Measurements from ENCODE around the gene RUNX1. TPM values are rescaled to one million over a fixed set of nuclear protein-coding genes. Genes with fewer than 3 reads are reported as not detected.

Gene RUNX1
- total and polyA plus RNA-seq, 2 donors (not counting 3 experiments of a cell fraction or from before 2014, with no cell fraction given), result 4.6 to 17.9 TPM

- Histone ChIP-seq H3K9me3 (replicated peaks; ENCODE audit: control insufficient read depth, insufficient read depth, low read length) (no peaks in the 10 kb centered on the region), H3K79me2 (ENCODE audit: control insufficient read depth, insufficient read depth, low read length) (no peaks in the 10 kb centered on the region), H3K27ac (ENCODE audit: insufficient read depth, low read depth, low read length) (no peak overlapping the region), H3K4me3 (replicated peaks in 1 of 3; ENCODE audit: insufficient read depth in 1 of 3, low read depth in 1 of 3, low read length in 3 of 3) (no peak overlapping the region), H3K27me3 (ENCODE audit: control insufficient read depth in 2 of 2, insufficient read depth in 2 of 2, low read length in 2 of 2) (no peaks in the 10 kb centered on the region), H3K4me1 (ENCODE audit: control insufficient read depth, extremely low read depth, insufficient read depth, low read length) (no peaks in the 10 kb centered on the region), H3K36me3 (ENCODE audit: control insufficient read depth in 2 of 2, extremely low read depth in 1 of 2, insufficient read depth in 2 of 2, low read length in 2 of 2) (no peaks in the 10 kb centered on the region), H4K20me1 (replicated peaks; ENCODE audit: control insufficient read depth, extremely low read depth, insufficient read depth, low read length) (no peaks in the 10 kb centered on the region), H3K9ac (replicated peaks; ENCODE audit: extremely low read depth, insufficient read depth, low read length) (no peak overlapping the region), H3K4me2 (ENCODE audit: insufficient read depth, low read length) (no peak overlapping the region), H2AFZ (ENCODE audit: low read depth, low read length) (no peak overlapping the region), H3K9me1 (replicated peaks; ENCODE audit: control insufficient read depth, extremely low read depth, insufficient read depth, low read length) (no peaks in the 10 kb centered on the region)
- TF ChIP-seq POLR2AphosphoS5 (IDR thresholded peaks at IDR 0.05; ENCODE audit: insufficient read depth, low read depth, low read length) (no peak), MYC (IDR thresholded peaks at IDR 0.05; ENCODE audit: low read depth, low read length) (no peak), EZH2 (IDR thresholded peaks at IDR 0.05; ENCODE audit: borderline replicate concordance, low read depth, low read length, severe bottlenecking) (no peak), FOS (IDR thresholded peaks at IDR 0.05; ENCODE audit: borderline replicate concordance, insufficient read depth, low read length) (no peak), JUN (IDR thresholded peaks at IDR 0.05; ENCODE audit: borderline replicate concordance, insufficient read depth, insufficient read length, low read depth) (no peak), GATA2 (IDR thresholded peaks at IDR 0.05; ENCODE audit: insufficient read depth, insufficient read length, low read depth, low read length) (no peak), MAX (IDR thresholded peaks at IDR 0.05; ENCODE audit: insufficient read depth, insufficient read length) (no peak), POLR2A (IDR thresholded peaks at IDR 0.05; ENCODE audit: low read depth, low read length) (no peak), CTCF (IDR thresholded peaks at IDR 0.05; ENCODE audit: extremely low read depth in 1 of 2, insufficient read depth in 1 of 2, low read depth in 1 of 2, low read length in 2 of 2) (no peak)
- DNase-seq (ENCODE audit: low read depth, low spot score) (no peak), FAIRE-seq (no peak)
- POLR2A ChIA-PET, result no interaction called here
- BruUV-seq (replicated peaks), result no TSS peak
- intact Hi-C loops (cut with micrococcal nuclease) (no loop called here), dilution Hi-C loops (cut with MboI; ENCODE audit: extremely low pct_ligation_motif_present, low sequenced_read_pairs) (no loop called here)
- CTCF ChIA-PET, result no interaction called here
Measured at GRCh38 chr21:35093514-35093913, 44.4 kb upstream of the RUNX1 start.

All from endothelial cell of umbilical vein (primary cell).